Fibroblast of lung (primary cell): Measurements from ENCODE around the gene VPS4A. TPM values are rescaled to one million over a fixed set of nuclear protein-coding genes. Genes with fewer than 3 reads are reported as not detected.

Source experiments
- DNase-seq, 2 donors: peaks; one replicate each; pipeline versions ENCODE4 v3.0.0 to v3.0.0-alpha.2; 2010; ENCODE audit warnings: low read depth in 2 of 2
- H2AFZ ChIP-seq: 2 replicates; pipeline ENCODE4 v1.5.1; 2012; ENCODE audit warnings: low read length, control low read depth, inconsistent platforms
- H3K27ac ChIP-seq: 2 replicates; pipeline ENCODE4 v1.5.1; 2011; ENCODE audit warnings: low read length, control low read depth; ENCODE audit not compliant: insufficient read depth
- H3K27me3 ChIP-seq: 2 replicates; pipeline ENCODE4 v1.5.1; 2011; ENCODE audit warnings: mild to moderate bottlenecking, low read length; ENCODE audit not compliant: control insufficient read depth, insufficient read depth
- H3K36me3 ChIP-seq: 2 replicates; pipeline ENCODE4 v1.5.1; 2011; ENCODE audit warnings: low read length; ENCODE audit not compliant: control insufficient read depth, insufficient read depth
- H3K4me1 ChIP-seq: 2 replicates; pipeline ENCODE4 v1.5.1; 2011; ENCODE audit warnings: low read length; ENCODE audit not compliant: control insufficient read depth, insufficient read depth; ENCODE audit errors: extremely low read depth
- H3K4me2 ChIP-seq: 2 replicates; pipeline ENCODE4 v1.5.1; 2011; ENCODE audit warnings: low read length, control low read depth; ENCODE audit not compliant: insufficient read depth; ENCODE audit errors: extremely low read depth
- H3K4me3 ChIP-seq, 4 experiments: fragments of 200-600 bp in 1 of 4; sonication (generic) in 1 of 4; replicated peaks in 1 of 4; 2 replicates each; pipeline ENCODE4 v1.5.1; 2011 to 2016; ENCODE audit warnings: low read length in 4 of 4, low read depth in 3 of 4, mild to moderate bottlenecking in 3 of 4, control low read depth in 2 of 4, inconsistent platforms in 1 of 4, mixed read lengths in 1 of 4; ENCODE audit not compliant: insufficient read depth in 1 of 4; ENCODE audit errors: control extremely low read depth in 1 of 4
- H3K79me2 ChIP-seq: 2 replicates; pipeline ENCODE4 v1.5.1; 2012; ENCODE audit warnings: mild to moderate bottlenecking, low read length, inconsistent platforms; ENCODE audit not compliant: control insufficient read depth, insufficient read depth
- H3K9ac ChIP-seq: 2 replicates; pipeline ENCODE4 v1.5.1; 2011; ENCODE audit warnings: mild to moderate bottlenecking, low read length, control low read depth; ENCODE audit not compliant: insufficient read depth
- H3K9me3 ChIP-seq: 2 replicates; pipeline ENCODE4 v1.5.1; 2012; ENCODE audit warnings: low read depth, low read length; ENCODE audit not compliant: control insufficient read depth, insufficient read depth
- H4K20me1 ChIP-seq: 2 replicates; pipeline ENCODE4 v1.5.1; 2011; ENCODE audit warnings: low read length; ENCODE audit not compliant: control insufficient read depth, insufficient read depth; ENCODE audit errors: extremely low read depth
- EZH2 ChIP-seq: IDR thresholded peaks from 2 replicates; pipeline ENCODE4 v1.5.1; 2012; ENCODE audit warnings: low read length, control low read depth, mild to moderate bottlenecking; ENCODE audit errors: missing control alignments
- polyA plus RNA-seq, 2 donors: library from polyadenylated mRNA; depleted of rRNA in 1 of 2; stranded (reverse) in 1 of 2; unstranded in 1 of 2; fragments of >200 nt; gene quantifications; 2 replicates each; pipeline ENCODE4 v1.2.1, GENCODE V29; 2011 to 2012; ENCODE audit warnings: missing spikeins in 1 of 2
- total RNA-seq: library from RNA; depleted of rRNA; stranded (reverse); fragments of >200 nt; gene quantifications from 2 replicates; pipeline ENCODE4 v1.2.1, GENCODE V29; 2014
- TF ChIP-seq, protein P1 (sequence below), 2 donors: IDR thresholded peaks in 1 of 2; conservative IDR thresholded peaks in 1 of 2; 1 replicate in 1 of 2; 2 replicates in 1 of 2; pipeline ENCODE4 v1.5.1; 2011 to 2012; ENCODE audit warnings: low read length in 2 of 2, control low read depth in 1 of 2, inconsistent platforms in 1 of 2, low read depth in 1 of 2, mild to moderate bottlenecking in 1 of 2

The VPS4A gene
- total and polyA plus RNA-seq, 2 donors (not counting 1 experiment from before 2014, with no cell fraction given), result 14.5 to 39.8 TPM

DNA sequence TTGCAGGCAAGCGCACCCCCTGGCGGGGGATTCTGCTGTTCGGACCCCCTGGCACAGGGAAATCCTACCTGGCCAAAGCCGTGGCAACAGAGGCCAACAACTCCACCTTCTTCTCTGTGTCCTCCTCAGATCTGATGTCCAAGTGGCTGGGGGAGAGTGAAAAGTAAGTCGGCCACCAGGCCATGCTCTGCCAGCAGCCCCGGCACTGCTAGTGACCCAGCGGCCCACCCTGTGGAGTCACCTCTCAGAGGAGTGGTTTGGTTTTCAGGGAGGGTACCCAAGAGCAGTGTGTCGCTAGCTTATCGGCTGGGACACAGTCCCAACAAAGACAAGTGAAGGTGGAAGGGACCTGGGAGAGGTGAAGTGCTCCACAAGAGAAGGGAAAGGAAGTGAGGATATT, 8.2 kb downstream of the VPS4A start:
- Histone ChIP-seq H3K4me1 (no peaks in the 10 kb centered on the region), H3K9ac (no peak overlapping the region), H3K4me3 (no peak overlapping the region), H3K27ac (no peak overlapping the region), H4K20me1 (no peaks in the 10 kb centered on the region), H2AFZ (no peak overlapping the region), H3K9me3 (no peaks in the 10 kb centered on the region), H3K4me2 (no peak overlapping the region), H3K79me2 (peaks cover 26% of the 10 kb centered on the region), H3K27me3 (no peaks in the 10 kb centered on the region), H3K36me3 (peaks cover 52% of the 10 kb centered on the region)
- no peak for DNase-seq
- TF ChIP-seq, protein P1, sequence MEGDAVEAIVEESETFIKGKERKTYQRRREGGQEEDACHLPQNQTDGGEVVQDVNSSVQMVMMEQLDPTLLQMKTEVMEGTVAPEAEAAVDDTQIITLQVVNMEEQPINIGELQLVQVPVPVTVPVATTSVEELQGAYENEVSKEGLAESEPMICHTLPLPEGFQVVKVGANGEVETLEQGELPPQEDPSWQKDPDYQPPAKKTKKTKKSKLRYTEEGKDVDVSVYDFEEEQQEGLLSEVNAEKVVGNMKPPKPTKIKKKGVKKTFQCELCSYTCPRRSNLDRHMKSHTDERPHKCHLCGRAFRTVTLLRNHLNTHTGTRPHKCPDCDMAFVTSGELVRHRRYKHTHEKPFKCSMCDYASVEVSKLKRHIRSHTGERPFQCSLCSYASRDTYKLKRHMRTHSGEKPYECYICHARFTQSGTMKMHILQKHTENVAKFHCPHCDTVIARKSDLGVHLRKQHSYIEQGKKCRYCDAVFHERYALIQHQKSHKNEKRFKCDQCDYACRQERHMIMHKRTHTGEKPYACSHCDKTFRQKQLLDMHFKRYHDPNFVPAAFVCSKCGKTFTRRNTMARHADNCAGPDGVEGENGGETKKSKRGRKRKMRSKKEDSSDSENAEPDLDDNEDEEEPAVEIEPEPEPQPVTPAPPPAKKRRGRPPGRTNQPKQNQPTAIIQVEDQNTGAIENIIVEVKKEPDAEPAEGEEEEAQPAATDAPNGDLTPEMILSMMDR (conservative IDR thresholded peaks at IDR 0.05 in 1 of 2, IDR thresholded peaks at IDR 0.05 in 1 of 2; ENCODE audit: low read depth in 1 of 2, low read length in 2 of 2), result no peak
- TF ChIP-seq EZH2, result no peak

DNA sequence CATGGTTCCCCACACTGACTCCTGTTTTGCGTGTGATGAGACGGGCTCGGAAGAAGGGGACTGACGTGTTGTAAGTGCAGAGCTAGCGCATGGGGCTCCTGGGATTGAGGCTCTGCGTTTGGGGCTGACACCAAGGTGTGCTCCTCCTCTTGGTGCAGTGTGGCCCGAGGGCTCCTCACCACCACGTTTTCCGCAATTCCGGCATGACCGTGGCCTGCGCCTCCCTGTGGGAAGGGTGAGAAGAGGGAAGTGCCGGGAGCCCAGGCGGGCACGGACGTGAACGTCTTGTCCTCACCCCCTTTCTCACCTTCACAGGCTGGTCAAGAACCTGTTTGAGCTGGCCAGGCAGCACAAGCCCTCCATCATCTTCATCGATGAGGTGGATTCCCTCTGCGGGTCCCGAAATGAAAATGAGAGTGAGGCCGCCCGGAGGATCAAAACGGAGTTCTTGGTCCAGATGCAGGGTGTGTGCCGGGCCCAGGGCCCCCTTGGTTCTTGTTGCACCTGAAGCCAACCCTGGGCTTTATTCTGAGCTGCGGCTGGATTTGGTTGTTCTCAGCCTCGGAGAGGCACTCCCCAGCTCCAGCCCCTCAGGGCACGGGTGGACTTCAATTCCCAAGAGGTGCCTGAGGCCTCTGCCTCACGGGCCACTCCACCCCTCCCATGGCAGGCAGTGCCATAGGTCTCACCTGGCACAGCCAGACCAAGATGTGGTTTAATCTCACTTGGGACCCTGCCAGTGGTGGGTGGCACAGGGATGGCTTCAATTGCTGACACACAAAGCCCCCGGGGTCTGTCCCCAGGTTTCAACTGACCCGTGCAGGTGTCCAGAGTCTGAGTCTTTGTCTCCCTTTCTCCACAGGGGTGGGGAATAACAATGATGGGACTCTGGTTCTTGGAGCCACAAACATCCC, 8.9 kb downstream of the VPS4A start:
- Histone ChIP-seq H3K9me3 (no peaks in the 10 kb centered on the region), H3K27me3 (no peaks in the 10 kb centered on the region), H3K27ac (no peak overlapping the region), H4K20me1 (no peaks in the 10 kb centered on the region), H2AFZ (no peak overlapping the region), H3K4me1 (no peaks in the 10 kb centered on the region), H3K36me3 (peaks cover 53% of the 10 kb centered on the region), H3K4me3 (no peak overlapping the region), H3K4me2 (no peak overlapping the region), H3K9ac (no peak overlapping the region), H3K79me2 (peaks cover 26% of the 10 kb centered on the region)
- TF ChIP-seq EZH2, result no peak
- TF ChIP-seq, protein P1 (conservative IDR thresholded peaks at IDR 0.05 in 1 of 2, IDR thresholded peaks at IDR 0.05 in 1 of 2; ENCODE audit: low read depth in 1 of 2, low read length in 2 of 2), result no peak
- DNase-seq, result no peak

GRCh38 chr16:69320740-69321073, 9.6 kb downstream of the VPS4A start:
- no peaks in the 10 kb centered on the region for H3K9me3 ChIP-seq
- H3K79me2 ChIP-seq, result peaks cover 26% of the 10 kb centered on the region
- no peaks in the 10 kb centered on the region for H3K4me1 ChIP-seq
- H3K9ac ChIP-seq, result no peak overlapping the region
- no peak overlapping the region for H3K4me2 ChIP-seq
- peaks cover 53% of the 10 kb centered on the region for H3K36me3 ChIP-seq
- H2AFZ ChIP-seq, result no peak overlapping the region
- no peak overlapping the region for H3K4me3 ChIP-seq
- no peaks in the 10 kb centered on the region for H4K20me1 ChIP-seq
- no peaks in the 10 kb centered on the region for H3K27me3 ChIP-seq
- H3K27ac ChIP-seq, result no peak overlapping the region
- DNase-seq, result no peak
- TF ChIP-seq, protein P1 (conservative IDR thresholded peaks at IDR 0.05 in 1 of 2, IDR thresholded peaks at IDR 0.05 in 1 of 2; ENCODE audit: low read depth in 1 of 2, low read length in 2 of 2), result no peak
- no peak for TF ChIP-seq EZH2
